HG03108 (cell line): ENCODE data around the gene EFS.

Experiments used
- ATAC-seq: cut with Tn5 transposase; IDR thresholded peaks from one replicate; pipeline ENCODE4 v1.9.1; 2021; ENCODE audit warnings: moderate library complexity; ENCODE audit not compliant: unreplicated experiment

The EFS gene

DNA sequence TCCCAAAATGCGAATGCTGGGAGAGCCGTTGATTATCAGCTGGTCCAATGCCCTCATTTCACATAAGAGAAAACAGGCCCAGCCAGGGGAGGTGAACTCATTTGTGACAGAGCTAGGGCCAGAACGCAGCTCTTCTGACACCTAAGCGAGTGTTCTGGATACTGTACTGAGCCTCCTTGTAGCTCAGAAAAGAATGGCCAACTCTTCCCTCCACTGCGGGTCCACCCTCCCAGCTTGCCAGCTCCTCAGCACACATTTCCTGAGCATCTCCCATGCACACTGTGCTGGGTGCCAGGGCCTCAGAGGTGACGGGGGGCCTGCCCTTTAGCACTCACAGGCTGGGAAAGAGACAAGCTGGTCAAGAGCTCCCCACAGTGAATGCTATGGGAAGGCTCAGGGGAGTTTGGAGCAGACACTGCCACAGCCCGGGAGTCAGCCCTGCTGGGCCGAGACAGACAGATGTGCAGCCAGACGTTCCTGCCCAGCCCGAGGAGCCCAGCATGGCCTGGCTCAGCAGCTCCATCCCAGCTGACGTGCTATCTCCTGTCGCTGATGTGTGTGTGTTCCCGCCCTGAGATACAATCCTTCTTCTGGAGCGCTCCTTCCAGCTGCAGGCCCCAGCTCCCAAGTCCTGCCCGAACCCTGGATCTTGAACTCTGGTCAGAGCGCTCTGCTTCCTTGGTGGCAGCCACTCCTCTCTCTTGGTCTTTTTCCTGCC lies 15.4 kb upstream of the EFS start:
- ATAC-seq: no peak

- no peak for ATAC-seq
Observed at GRCh38 chr14:23379366-23380196, 14.6 kb upstream of the EFS start.

DNA sequence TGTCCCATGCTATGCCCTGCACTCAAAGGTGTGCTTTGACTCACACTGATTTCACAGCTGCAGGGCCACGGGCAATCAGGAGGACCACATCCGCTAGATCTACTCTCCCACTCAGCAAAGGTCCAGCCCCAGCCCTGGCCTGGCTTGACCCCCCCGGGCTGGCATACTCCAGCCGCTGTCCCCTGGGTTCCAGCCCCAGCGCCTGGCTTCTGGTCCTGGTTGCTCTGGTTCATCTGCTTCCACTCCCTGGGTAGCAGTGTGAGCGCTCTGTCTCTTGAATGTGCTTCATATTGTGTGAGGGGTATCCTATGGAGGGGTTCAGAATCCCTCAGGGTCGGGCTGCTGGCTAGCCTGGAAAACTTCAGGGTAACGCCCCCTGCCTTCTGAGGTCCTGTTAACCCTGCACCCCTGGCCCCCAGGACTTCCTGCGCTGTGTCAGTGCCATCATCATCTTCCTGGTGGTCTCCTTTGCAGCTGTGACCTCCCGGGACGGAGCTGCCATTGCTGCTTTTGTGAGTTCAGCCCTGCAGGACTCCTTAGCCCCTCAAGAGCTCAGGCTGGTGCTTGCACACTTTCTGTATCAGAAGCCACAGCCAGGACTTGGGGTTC lies 13.7 kb upstream of the EFS start:
- no peak for ATAC-seq

DNA sequence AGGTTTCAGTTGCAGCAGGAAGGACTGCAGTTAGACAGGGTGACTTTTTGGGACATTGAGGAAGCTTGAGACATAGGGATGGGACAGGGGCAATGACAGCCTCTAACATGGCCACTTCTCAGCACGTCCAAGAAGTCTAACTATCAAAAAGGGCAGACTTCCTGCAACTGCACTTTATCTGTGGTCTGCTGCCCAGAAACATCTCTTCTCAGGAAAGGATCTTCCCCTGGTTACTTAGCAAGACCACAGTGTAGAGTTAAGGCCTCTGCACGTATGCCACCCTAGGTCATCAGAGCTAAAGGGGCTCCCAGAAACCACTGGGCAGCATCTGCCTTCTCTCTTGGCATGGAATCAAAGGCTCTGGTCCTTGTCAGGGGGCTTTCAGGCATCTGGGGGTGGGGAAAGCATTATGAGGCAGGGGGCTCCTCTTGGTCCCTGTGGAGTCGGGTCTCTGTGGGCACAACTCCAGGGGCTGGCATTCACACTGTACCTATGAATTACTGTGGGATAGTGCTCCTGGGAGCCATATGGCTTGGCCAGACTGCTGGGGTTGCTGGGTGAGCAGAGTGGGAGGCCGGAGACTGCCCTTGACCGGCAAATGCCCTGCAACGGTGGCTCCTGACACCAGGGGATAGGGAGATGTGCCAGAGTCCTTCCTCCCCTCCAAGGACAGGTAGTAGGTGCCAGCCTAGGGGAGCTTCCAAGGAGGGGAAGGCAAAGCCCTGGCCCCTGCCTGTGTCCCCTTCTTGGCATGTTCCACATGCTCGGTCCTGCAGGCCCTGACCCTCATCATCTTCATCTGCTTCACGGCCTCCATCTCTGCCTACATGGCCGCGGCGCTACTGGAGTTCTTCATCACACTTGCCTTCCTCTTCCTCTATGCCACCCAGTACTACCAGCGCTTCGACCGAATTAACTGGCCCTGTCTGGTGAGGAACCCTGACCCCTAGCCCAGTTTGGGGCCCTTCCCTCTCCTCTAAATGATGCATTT lies 12.9 kb upstream of the EFS start:
- ATAC-seq: no peak

GRCh38 chr14:23377198-23377550 lies 12.2 kb upstream of the EFS start:
- no peak for ATAC-seq

DNA sequence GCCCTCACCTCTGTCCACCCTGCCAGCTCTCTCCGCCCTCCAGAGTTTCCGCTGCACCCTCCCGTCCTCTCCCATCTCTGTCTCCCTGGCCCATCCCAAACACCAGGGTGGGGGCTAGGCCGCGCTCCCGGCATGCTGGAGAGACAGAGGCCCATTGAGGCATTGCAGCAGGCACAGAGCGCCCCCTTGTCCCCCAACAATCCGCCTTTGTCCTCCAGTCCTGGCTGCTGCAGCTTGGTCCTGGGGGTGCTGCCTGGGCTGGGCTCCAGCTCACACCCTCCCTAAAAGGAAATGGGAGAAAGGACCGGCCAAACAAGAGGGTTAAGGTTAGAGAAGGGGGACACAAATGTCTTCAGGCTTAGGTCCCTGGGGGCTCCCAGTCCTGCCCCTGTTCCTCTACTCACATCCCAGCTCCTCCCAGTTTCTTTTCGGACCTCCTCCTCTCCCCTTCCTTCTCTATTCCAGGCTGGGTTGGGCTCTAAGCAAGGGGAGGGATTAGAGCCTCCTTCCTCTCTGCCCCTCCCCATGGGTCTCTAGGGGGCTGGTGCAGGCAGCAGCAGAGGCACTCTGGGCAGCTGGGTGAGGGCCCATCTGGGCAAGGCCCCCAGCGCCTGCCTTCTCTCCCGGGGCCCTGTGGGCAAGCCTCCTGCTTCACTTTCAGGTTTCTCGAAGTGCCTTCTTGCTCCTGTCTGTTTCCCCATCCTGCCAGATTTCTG lies 11.7 kb upstream of the EFS start, which contains the start of gene CMTM5:
TSS of gene CMTM5 (plus strand) at position 565 of the 716 bp plus-strand sequence. CDS start 206 bp downstream, outside the sequence.
- no peak for ATAC-seq

DNA sequence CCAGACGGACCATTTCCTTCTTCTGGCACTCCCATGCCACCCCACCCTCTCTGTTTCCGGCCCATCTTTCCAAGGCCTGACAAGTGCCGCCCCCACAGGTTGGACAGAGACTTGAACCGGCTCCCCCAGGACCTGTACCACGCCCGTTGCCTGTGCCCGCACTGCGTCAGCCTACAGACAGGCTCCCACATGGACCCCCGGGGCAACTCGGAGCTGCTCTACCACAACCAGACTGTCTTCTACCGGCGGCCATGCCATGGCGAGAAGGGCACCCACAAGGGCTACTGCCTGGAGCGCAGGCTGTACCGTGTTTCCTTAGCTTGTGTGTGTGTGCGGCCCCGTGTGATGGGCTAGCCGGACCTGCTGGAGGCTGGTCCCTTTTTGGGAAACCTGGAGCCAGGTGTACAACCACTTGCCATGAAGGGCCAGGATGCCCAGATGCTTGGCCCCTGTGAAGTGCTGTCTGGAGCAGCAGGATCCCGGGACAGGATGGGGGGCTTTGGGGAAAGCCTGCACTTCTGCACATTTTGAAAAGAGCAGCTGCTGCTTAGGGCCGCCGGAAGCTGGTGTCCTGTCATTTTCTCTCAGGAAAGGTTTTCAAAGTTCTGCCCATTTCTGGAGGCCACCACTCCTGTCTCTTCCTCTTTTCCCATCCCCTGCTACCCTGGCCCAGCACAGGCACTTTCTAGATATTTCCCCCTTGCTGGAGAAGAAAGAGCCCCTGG lies 10.7 kb upstream of the EFS start:
- ATAC-seq: no peak

DNA sequence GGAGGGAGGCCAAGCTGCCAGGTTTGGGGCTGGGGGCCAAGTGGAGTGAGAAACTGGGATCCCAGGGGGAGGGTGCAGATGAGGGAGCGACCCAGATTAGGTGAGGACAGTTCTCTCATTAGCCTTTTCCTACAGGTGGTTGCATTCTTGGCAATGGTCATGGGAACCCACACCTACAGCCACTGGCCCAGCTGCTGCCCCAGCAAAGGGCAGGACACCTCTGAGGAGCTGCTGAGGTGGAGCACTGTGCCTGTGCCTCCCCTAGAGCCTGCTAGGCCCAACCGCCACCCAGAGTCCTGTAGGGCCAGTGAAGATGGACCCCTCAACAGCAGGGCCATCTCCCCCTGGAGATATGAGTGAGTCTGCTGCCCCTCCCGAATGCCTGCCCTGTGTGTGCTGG lies 8.1 kb upstream of the EFS start:
- ATAC-seq: no peak

DNA sequence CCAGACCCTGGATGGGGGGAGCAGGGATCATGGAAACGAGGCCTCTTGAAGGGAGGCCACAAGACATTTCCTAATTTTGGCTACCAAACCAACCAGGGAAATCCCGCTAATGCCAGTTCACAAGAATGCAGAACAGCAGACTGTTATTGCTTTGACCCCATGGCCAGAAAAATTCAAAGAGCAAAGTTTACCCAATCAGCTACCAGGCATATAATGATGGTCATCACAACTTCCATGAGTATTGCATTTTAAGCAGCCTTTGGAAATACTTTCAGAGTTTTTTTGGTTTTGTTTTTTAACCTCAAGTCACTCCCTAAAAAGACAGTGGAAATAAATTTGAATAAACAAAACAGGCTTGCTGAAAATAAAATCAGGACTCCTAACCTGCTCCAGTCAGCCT lies 7.5 kb upstream of the EFS start, which contains the start of gene IL25:
TSS of gene IL25 (plus strand) at position 301 of the 400 bp plus-strand sequence.
- ATAC-seq: no peak

DNA sequence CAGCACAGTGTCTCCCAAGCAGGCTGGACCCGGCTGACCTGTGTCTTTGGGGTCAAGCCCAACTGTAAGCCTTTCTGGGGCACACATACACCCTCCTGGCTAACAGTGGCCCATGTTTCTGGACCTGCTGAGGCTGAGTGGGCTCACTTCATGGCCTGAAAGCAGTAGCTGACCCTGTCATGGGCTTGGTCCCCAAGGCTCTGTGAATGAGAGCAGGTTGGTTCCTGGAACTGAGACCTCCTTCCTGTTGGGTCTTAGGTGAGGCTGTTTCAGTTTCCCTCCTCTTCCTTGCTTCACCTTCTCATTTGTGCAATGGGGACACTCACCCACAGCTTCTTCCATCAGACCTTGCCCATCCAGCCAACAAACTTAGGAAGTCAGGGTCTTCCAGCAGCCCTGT lies 6.9 kb upstream of the EFS start:
- ATAC-seq: no peak

GRCh38 chr14:23370221-23370620 lies 5.2 kb upstream of the EFS start:
- ATAC-seq: no peak

DNA sequence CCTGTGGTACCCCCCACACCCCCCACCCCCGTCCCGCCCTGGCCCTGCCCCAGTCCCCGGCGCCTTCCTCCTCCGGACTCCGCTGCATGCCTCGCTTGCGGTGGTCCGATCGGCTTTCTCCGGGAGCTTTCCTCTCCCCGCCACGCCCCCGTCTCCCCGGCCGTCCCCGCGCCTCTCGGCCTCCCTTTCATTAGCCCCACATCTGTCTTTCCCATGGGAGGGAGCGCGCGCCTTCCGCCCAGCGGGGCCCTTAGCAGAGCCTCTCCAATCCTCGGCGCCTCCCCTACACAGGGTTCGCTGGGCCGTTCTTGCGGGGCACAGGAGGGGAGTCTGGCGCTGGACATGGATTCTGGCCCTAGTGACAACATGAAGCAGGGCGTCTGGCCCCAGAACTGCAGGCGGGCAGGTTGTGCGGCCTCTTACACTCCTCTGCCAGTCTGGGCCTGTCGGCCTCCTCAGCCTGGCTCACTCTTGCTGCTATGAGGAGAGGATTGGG lies 1.5 kb upstream of the EFS start:
- no peak for ATAC-seq

DNA sequence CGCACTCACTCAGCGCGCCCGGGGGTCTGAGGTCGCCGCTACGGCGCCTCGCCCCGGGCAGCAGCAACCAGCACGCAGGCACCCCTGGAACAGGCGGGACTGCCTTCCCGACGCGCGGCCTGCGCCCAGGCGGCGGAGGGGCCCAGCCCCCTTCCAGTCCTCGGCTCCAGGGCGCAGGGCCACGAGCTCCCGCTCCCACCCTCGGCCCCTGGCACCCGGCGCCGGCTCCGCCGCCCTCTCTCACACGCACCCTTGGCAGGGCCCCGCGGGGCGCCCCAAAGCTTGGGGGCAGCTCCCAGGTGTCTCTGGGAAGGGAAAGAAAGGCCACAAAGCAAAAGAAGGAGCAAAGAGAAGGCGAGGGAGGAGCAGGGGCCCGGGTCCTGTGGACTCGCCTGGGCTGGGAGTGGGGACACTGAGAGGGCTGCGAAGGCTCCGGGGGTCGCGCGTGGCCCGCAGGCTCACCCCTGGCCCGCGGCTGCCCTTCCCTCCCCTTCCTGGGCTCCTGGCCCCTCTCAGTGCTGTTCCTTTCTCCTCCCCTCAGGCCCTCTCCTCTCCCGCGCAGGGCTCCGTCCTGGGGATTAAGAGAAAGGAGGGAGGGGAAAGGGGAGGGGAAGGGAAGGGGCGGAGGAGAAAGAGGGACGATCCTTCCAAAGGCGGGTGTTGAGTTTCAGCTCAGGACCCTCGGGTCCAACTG lies 907 bp upstream of the EFS start:
- ATAC-seq: no peak

- no peak for ATAC-seq
Observed at GRCh38 chr14:23364164-23365035, 572 bp downstream of the EFS start.

GRCh38 chr14:23362200-23362599 lies 2.8 kb downstream of the EFS start:
- ATAC-seq: no peak

- no peak for ATAC-seq
Observed at GRCh38 chr14:23361763-23362162, 3.2 kb downstream of the EFS start.

DNA sequence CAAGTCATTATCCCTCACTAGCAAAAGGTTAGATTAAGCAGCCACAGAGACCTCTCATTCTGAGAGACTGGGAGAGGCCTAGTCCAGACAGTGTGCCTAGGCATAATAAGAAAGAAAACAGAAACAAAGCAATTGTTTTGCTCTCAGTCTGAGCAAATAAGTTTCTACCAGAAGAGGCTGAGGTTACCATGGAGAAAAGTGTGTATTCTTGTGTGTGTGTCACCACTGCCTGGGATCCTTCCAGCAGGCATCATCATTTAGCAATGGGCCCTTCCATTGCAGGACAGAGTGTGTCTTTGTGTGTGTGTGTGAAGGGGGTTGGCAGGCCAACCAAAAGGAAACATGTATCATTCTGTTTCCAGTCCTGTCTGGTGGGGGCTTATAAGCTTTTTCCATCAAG lies 3.7 kb downstream of the EFS start:
- ATAC-seq: no peak

- ATAC-seq: no peak
Observed at GRCh38 chr14:23360496-23360895, 4.5 kb downstream of the EFS start.
